NCI-H2107 treated with DMSO at 0.1 percent for 48 hours (cell line): Measurements from ENCODE around the gene NAPEPLD.
"Not testable (repeated sequence)": the region's sequence is repeated elsewhere in the genome, so short reads cannot be mapped to it uniquely, and the experiment has no call there.

Source experiments
- DNase-seq: peaks from one replicate; lab custom pipeline; 2025; ENCODE audit not compliant: unreplicated experiment; lab: John Stamatoyannopoulos, UW

The NAPEPLD gene

DNA sequence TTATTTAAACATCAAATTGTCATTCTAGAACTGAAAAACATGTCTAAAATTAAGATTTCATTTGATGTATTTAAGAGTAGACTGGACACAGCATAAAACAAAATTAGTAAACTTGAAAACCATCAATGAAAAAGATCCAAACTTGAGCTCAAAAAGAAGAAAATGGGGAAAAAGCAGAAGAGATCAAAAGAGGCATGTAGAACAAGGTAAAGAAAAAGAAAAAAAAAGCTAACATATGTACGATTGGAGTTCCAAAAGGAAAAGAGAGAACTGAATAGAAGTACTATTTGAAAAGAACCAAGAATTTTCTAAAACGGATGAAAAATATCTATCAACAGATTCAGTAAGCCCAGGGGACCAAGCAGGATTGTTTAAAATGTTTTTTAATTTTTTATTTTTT is 77.9 kb downstream of the NAPEPLD start:
- no peak for DNase-seq

GRCh38 chr7:103068414-103069403 is 80.2 kb downstream of the NAPEPLD start:
- no peak for DNase-seq

- DNase-seq, result no peak
These were observed 83.2 kb downstream of the NAPEPLD start for GRCh38 chr7:103065667-103066066.

DNA sequence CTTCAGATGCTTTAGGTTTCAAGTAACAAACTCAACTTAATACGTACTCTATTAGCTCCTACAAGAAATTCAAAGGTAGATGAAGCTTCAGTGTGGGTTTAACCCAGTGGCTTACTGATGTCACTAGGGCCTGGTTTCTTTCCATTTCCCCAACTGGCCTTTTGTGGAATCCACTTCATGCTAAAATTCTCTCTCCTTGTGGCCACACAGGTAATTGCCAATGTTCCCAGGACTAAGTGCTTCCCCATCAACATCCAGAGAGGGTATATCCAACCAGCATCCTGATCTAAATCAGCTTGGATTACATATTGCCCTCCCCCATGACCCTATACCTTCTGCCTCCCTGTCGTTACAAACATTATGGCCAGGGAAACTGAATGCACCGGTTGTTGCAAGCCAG is 85.0 kb downstream of the NAPEPLD start:
- DNase-seq, result no peak

GRCh38 chr7:103059471-103059870 is 89.4 kb downstream of the NAPEPLD start:
- no peak for DNase-seq

DNA sequence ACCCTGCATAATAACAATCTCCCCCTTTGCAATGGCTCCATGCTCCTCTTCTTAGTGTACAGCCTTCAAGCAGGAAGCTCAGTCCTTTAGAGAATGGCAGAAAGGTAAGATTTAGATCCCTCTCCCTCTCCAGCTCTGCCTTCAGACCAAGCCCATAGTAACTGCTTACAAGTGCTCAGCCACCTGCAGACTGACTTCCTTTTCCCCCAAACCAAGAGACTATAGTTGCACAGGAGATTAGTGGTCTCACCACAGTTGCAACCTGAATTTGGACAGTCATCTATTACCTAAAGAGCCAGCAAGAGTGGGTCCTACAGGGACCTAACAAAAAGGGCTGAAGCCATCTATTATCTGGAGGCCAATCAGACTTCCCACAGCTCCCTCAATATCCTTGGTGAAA is 90.8 kb downstream of the NAPEPLD start:
- DNase-seq, result no peak

DNA sequence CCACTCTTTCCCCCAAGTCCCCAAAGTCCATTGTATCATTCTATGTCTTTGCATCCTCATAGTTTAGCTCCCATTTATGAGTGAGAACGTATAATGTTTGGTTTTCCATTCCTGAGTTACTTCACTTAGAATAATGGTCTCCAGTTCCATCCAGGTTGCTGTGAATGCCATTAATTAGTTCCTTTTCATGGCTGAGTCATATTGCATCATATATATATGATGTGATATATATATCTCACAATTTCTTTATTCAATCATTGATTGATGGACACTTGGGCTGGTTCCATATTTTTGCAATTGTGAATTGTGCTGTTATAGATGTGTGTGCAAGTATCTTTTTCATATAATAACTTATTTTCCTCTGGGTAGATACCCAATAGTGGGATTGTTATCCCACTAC is 92.9 kb downstream of the NAPEPLD start:
- DNase-seq, result not testable (repeated sequence)

GRCh38 chr7:103051519-103051918 is 97.4 kb downstream of the NAPEPLD start:
- no peak for DNase-seq
